Nephron progenitor cell (in vitro differentiated cells): ENCODE data around the gene MUC5AC.

ENCODE experiments used
- DNase-seq: peaks from one replicate; pipeline ENCODE4 v3.0.0; 2021
- H3K27ac Mint-ChIP-seq: 2 replicates; pipeline ENCODE4 v1.8.0; 2021; ENCODE audit warnings: mild to moderate bottlenecking, moderate library complexity, mixed read lengths
- H3K27me3 Mint-ChIP-seq: 2 replicates; pipeline ENCODE4 v1.8.0; 2021; ENCODE audit warnings: mild to moderate bottlenecking, low read depth, mixed read lengths; ENCODE audit not compliant: poor library complexity
- H3K36me3 Mint-ChIP-seq: 2 replicates; pipeline ENCODE4 v1.8.0; 2021; ENCODE audit warnings: low read depth, mixed read lengths
- H3K4me1 Mint-ChIP-seq: 2 replicates; pipeline ENCODE4 v1.8.0; 2021; ENCODE audit warnings: mixed read lengths
- H3K4me3 Mint-ChIP-seq: 2 replicates; pipeline ENCODE4 v1.8.0; 2021; ENCODE audit warnings: mild to moderate bottlenecking, moderate library complexity, mixed read lengths
- H3K9me3 Mint-ChIP-seq: 2 replicates; pipeline ENCODE4 v1.8.0; 2021; ENCODE audit warnings: mild to moderate bottlenecking, moderate library complexity, mixed read lengths
- CTCF ChIP-seq: fragments of 200-600 bp; sonication (generic); IDR thresholded peaks from 2 replicates; pipeline ENCODE4 v1.5.0; 2021; ENCODE audit warnings: antibody characterized with exemption

Gene MUC5AC

GRCh38 chr11:1116666-1117390 is 40.9 kb upstream of the MUC5AC start:
- Mint-ChIP-seq H3K4me1 (peaks cover 4% of the 10 kb centered on the region), H3K36me3 (no peaks in the 10 kb centered on the region), H3K4me3 (no peak overlapping the region), H3K27ac (no peak overlapping the region), H3K27me3 (peaks cover 34% of the 10 kb centered on the region), H3K9me3 (no peaks in the 10 kb centered on the region)
- TF ChIP-seq CTCF, result no peak
- DNase-seq, result no peak

- H3K36me3 Mint-ChIP-seq, result no peaks in the 10 kb centered on the region
- no peak for DNase-seq
- H3K4me3 Mint-ChIP-seq, result no peak overlapping the region
- no peak for TF ChIP-seq CTCF
- H3K4me1 Mint-ChIP-seq, result peaks cover 4% of the 10 kb centered on the region
- no peak overlapping the region for H3K27ac Mint-ChIP-seq
- peaks cover 38% of the 10 kb centered on the region for H3K27me3 Mint-ChIP-seq
- no peaks in the 10 kb centered on the region for H3K9me3 Mint-ChIP-seq
Observed at GRCh38 chr11:1117992-1118391, 39.8 kb upstream of the MUC5AC start.

GRCh38 chr11:1118755-1119603 is 38.8 kb upstream of the MUC5AC start:
- peaks cover 46% of the 10 kb centered on the region for H3K27me3 Mint-ChIP-seq
- H3K36me3 Mint-ChIP-seq, result no peaks in the 10 kb centered on the region
- no peak for DNase-seq
- H3K4me3 Mint-ChIP-seq, result no peak overlapping the region
- no peaks in the 10 kb centered on the region for H3K9me3 Mint-ChIP-seq
- no peak for TF ChIP-seq CTCF
- H3K27ac Mint-ChIP-seq, result no peak overlapping the region
- peaks cover 4% of the 10 kb centered on the region for H3K4me1 Mint-ChIP-seq

- Mint-ChIP-seq H3K27ac (no peak overlapping the region), H3K4me1 (peaks cover 4% of the 10 kb centered on the region), H3K4me3 (no peak overlapping the region), H3K27me3 (peaks cover 52% of the 10 kb centered on the region), H3K36me3 (no peaks in the 10 kb centered on the region), H3K9me3 (peaks cover 6% of the 10 kb centered on the region)
- TF ChIP-seq CTCF, result no peak
- no peak for DNase-seq
Observed at GRCh38 chr11:1119604-1120146, 38.1 kb upstream of the MUC5AC start.

- DNase-seq, result no peak
- no peak for TF ChIP-seq CTCF
- Mint-ChIP-seq H3K9me3 (peaks cover 6% of the 10 kb centered on the region), H3K4me1 (peaks cover 4% of the 10 kb centered on the region), H3K4me3 (no peak overlapping the region), H3K36me3 (no peaks in the 10 kb centered on the region), H3K27ac (no peak overlapping the region), H3K27me3 (peaks cover 44% of the 10 kb centered on the region)
Observed at GRCh38 chr11:1120532-1121330, 37.0 kb upstream of the MUC5AC start.
